Measurements from ENCODE around the gene JPH4.

- no peak for TF ChIP-seq CTCF (IDR thresholded peaks at IDR 0.05)
- TF ChIP-seq EZH2 (IDR thresholded peaks at IDR 0.05; ENCODE audit: borderline replicate concordance, insufficient read depth, low read depth, low read length, poor library complexity, severe bottlenecking) = no peak
Observed at GRCh38 chr14:23604148-23604547, 25.6 kb upstream of the JPH4 start.
